Measurements from ENCODE around the gene INPP5D.

GRCh38 chr2:233100192-233100998, 40.3 kb downstream of the INPP5D start:
- TF ChIP-seq CTCF (IDR thresholded peaks at IDR 0.05) = no peak
- TF ChIP-seq POLR2A (IDR thresholded peaks at IDR 0.05) = no peak
- no peak for TF ChIP-seq EP300 (IDR thresholded peaks at IDR 0.05)
- TF ChIP-seq POLR2AphosphoS5 (IDR thresholded peaks at IDR 0.05) = no peak

Measured in stomach (tissue), 4 donors.